ENCODE measurements around the gene MACROH2A1. TPM values are rescaled to one million over a fixed set of nuclear protein-coding genes. Genes with fewer than 3 reads are reported as not detected.

The MACROH2A1 gene
- total and polyA plus RNA-seq, 2 experiments from 2014 or later = 64.9 to 81.6 TPM

DNA sequence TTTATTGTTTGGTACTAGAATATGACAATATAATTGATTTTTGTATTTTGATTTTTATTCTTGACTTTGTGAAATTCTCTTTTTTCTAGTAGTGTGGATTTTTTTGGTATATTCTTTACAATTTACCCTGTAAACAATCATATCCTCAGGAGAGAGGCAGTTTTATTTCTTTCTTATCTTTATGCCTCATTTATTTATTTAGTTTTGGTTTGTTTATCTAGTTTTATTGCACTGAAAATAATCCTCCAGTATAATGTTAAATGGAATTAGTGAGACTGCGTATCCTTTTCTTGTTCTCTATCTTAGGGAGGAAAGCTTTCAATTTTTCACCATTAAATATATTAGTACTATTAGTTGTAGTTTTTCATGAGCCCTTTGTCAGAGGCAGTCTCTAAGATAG lies 109.4 kb downstream of the MACROH2A1 start (continued):
- TF ChIP-seq, protein P1, sequence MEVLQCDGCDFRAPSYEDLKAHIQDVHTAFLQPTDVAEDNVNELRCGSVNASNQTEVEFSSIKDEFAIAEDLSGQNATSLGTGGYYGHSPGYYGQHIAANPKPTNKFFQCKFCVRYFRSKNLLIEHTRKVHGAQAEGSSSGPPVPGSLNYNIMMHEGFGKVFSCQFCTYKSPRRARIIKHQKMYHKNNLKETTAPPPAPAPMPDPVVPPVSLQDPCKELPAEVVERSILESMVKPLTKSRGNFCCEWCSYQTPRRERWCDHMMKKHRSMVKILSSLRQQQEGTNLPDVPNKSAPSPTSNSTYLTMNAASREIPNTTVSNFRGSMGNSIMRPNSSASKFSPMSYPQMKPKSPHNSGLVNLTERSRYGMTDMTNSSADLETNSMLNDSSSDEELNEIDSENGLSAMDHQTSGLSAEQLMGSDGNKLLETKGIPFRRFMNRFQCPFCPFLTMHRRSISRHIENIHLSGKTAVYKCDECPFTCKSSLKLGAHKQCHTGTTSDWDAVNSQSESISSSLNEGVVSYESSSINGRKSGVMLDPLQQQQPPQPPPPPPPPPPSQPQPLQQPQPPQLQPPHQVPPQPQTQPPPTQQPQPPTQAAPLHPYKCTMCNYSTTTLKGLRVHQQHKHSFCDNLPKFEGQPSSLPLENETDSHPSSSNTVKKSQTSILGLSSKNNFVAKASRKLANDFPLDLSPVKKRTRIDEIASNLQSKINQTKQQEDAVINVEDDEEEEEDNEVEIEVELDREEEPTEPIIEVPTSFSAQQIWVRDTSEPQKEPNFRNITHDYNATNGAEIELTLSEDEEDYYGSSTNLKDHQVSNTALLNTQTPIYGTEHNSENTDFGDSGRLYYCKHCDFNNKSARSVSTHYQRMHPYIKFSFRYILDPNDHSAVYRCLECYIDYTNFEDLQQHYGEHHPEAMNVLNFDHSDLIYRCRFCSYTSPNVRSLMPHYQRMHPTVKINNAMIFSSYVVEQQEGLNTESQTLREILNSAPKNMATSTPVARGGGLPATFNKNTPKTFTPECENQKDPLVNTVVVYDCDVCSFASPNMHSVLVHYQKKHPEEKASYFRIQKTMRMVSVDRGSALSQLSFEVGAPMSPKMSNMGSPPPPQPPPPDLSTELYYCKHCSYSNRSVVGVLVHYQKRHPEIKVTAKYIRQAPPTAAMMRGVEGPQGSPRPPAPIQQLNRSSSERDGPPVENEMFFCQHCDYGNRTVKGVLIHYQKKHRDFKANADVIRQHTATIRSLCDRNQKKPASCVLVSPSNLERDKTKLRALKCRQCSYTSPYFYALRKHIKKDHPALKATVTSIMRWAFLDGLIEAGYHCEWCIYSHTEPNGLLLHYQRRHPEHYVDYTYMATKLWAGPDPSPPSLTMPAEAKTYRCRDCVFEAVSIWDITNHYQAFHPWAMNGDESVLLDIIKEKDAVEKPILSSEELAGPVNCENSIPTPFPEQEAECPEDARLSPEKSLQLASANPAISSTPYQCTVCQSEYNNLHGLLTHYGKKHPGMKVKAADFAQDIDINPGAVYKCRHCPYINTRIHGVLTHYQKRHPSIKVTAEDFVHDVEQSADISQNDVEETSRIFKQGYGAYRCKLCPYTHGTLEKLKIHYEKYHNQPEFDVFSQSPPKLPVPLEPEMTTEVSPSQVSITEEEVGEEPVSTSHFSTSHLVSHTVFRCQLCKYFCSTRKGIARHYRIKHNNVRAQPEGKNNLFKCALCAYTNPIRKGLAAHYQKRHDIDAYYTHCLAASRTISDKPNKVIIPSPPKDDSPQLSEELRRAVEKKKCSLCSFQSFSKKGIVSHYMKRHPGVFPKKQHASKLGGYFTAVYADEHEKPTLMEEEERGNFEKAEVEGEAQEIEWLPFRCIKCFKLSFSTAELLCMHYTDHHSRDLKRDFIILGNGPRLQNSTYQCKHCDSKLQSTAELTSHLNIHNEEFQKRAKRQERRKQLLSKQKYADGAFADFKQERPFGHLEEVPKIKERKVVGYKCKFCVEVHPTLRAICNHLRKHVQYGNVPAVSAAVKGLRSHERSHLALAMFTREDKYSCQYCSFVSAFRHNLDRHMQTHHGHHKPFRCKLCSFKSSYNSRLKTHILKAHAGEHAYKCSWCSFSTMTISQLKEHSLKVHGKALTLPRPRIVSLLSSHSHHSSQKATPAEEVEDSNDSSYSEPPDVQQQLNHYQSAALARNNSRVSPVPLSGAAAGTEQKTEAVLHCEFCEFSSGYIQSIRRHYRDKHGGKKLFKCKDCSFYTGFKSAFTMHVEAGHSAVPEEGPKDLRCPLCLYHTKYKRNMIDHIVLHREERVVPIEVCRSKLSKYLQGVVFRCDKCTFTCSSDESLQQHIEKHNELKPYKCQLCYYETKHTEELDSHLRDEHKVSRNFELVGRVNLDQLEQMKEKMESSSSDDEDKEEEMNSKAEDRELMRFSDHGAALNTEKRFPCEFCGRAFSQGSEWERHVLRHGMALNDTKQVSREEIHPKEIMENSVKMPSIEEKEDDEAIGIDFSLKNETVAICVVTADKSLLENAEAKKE (CRISPR knock-in tag; IDR thresholded peaks at IDR 0.05) = no peak
- TF ChIP-seq, protein P2, sequence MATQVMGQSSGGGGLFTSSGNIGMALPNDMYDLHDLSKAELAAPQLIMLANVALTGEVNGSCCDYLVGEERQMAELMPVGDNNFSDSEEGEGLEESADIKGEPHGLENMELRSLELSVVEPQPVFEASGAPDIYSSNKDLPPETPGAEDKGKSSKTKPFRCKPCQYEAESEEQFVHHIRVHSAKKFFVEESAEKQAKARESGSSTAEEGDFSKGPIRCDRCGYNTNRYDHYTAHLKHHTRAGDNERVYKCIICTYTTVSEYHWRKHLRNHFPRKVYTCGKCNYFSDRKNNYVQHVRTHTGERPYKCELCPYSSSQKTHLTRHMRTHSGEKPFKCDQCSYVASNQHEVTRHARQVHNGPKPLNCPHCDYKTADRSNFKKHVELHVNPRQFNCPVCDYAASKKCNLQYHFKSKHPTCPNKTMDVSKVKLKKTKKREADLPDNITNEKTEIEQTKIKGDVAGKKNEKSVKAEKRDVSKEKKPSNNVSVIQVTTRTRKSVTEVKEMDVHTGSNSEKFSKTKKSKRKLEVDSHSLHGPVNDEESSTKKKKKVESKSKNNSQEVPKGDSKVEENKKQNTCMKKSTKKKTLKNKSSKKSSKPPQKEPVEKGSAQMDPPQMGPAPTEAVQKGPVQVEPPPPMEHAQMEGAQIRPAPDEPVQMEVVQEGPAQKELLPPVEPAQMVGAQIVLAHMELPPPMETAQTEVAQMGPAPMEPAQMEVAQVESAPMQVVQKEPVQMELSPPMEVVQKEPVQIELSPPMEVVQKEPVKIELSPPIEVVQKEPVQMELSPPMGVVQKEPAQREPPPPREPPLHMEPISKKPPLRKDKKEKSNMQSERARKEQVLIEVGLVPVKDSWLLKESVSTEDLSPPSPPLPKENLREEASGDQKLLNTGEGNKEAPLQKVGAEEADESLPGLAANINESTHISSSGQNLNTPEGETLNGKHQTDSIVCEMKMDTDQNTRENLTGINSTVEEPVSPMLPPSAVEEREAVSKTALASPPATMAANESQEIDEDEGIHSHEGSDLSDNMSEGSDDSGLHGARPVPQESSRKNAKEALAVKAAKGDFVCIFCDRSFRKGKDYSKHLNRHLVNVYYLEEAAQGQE (IDR thresholded peaks at IDR 0.05; ENCODE audit: unreplicated experiment) = no peak
- TF ChIP-seq CREB1 (CRISPR knock-in tag; IDR thresholded peaks at IDR 0.05; ENCODE audit: low read depth) = no peak

DNA sequence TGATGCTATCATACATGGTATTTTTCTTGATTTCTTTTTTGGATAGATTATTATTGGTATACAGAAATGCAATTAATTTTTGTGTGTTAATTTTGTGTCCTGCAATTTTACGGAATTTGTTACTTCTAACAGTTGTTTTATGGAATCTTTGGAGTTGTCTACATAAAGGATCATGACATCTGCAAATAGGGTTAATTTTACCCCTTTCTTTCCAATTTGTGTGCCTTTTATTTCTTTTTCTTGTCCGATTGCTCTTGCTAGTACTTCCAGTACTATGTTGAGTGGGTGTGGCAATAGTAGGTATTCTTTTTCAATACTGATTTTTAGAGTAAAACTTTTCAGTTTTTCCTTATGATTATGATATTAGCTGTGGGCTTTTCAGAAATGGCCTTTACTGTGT lies 111.5 kb downstream of the MACROH2A1 start:
- no peaks in the 10 kb centered on the region for H4K20me1 ChIP-seq (replicated peaks; ENCODE audit: insufficient read depth)
- Mint-ChIP-seq H3K4me3 (no peak overlapping the region), H3K9me3 (peaks cover 9% of the 10 kb centered on the region; the same call in 2 of the 3 replicates), H3K27me3 (ENCODE audit: insufficient read depth, low read depth, poor library complexity) (peaks cover 2% of the 10 kb centered on the region), H3K27ac (no peak overlapping the region), H3K4me1 (peaks cover 6% of the 10 kb centered on the region; the same call in 1 of the 3 replicates), H3K36me3 (ENCODE audit: low read depth) (peaks cover 2% of the 10 kb centered on the region; the same call in 1 of the 3 replicates)
- no peak overlapping the region for H3K27ac ChIP-seq (ENCODE audit: low read depth)
- no peaks in the 10 kb centered on the region for H3K27me3 ChIP-seq (ENCODE audit: insufficient read depth)
- no peak overlapping the region for H2AFZ ChIP-seq
- no peak for ATAC-seq
- H3F3A ChIP-seq (replicated peaks; ENCODE audit: low read depth) = no peaks in the 10 kb centered on the region
- no peaks in the 10 kb centered on the region for H3K79me2 ChIP-seq (replicated peaks; ENCODE audit: insufficient read depth)
- no peaks in the 10 kb centered on the region for H3K9me2 ChIP-seq (ENCODE audit: insufficient read depth)
- no peak overlapping the region for H3K4me3 ChIP-seq
- no peak overlapping the region for H3K4me2 ChIP-seq
- no peaks in the 10 kb centered on the region for H3K4me1 ChIP-seq (ENCODE audit: insufficient read depth)
- H3K36me3 ChIP-seq (ENCODE audit: insufficient read depth) = peaks cover 3% of the 10 kb centered on the region; the same call in 1 of the 2 replicates
- DNase-seq (ENCODE audit: low spot score) = no peak
- TF ChIP-seq STAT1 (IDR thresholded peaks at IDR 0.05; ENCODE audit: unreplicated experiment) = no peak
- TF ChIP-seq EZH2phosphoT487 (IDR thresholded peaks at IDR 0.05; ENCODE audit: unreplicated experiment) = no peak
- TF ChIP-seq, protein P1 (CRISPR knock-in tag; IDR thresholded peaks at IDR 0.05) = no peak

Data from GM23338 (cell line).